NCI-H524 treated with DMSO at 0.1 percent for 48 hours (cell line): ENCODE results near the gene SNAPC3.

Source experiments
- DNase-seq: peaks from one replicate; lab custom pipeline; 2025; lab: John Stamatoyannopoulos, UW

SNAPC3 gene

GRCh38 chr9:15492485-15493150 lies 69.9 kb downstream of the SNAPC3 start:
- DNase-seq, result no peak

DNA sequence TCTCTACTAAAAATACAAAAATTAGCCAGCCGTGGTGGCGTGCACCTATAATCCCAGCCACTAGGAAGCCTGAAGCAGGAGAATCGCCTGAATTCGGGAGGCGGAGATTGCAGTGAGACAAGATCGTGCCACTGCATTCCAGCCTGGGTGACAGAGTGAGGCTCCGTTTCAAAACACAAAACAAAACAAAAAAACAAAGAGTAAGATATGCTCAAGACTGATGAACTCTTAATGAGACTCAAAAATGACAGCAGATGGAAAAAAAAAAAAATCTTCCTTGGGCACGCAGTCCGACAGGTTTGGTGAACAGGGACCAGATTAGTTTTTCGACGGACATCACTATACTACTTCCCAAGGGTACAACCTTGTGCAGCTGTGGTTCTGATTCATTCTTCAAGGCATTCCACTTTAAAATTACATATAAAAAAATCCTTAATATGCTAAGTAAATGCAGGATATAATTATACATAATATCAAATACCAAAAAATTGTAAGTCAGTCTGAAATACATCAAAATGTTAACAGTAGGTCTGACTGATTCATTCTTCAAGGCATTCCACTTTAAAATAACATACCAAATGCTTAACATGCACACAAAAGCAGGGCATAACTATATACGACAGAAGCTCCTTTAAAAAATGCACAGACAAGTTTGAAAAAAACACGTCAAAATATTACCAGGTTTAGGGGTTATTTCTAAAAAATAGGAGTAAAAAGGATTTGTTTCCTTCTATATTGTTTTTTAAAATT lies 75.7 kb downstream of the SNAPC3 start:
- no peak for DNase-seq

DNA sequence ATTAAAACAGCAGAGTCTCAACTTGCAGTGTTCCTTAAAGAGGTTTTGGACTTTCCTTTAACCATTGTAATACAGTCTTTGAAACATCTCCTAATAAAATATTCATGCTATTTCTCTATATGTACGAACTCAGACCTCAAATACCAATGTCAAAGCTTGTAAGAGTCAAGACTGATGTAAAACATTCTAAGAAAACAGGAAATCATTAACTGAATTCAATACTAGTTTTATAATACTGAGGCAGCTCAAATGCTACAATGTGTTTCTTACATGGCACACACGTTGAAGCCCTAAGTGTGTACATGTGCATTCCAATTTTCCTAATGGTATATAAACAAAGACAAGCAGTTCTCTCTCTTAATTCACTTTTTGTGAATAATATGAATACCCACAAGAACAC lies 76.5 kb downstream of the SNAPC3 start:
- DNase-seq, result no peak

DNA sequence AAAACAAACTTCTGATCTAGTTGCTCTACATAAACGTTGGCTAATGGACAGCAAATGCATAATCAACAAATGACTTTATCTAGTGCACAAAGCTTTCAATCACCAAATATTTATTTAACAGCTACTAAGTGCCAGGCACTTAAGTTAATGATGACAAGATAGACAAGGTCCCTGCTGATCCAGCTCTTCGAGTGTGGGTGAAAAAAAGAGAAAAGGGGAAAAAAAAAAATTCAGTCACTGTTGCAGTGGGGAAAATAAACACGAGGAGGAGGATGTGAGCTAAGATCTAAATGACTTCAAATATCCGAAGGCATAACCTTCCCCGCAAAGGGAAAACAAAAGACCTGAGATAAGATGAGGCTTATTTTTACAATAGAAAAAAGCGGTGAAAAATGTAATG lies 78.5 kb downstream of the SNAPC3 start:
- no peak for DNase-seq

- DNase-seq, result no peak
These were observed 79.1 kb downstream of the SNAPC3 start for GRCh38 chr9:15501803-15502202.

GRCh38 chr9:15505921-15506320 lies 83.2 kb downstream of the SNAPC3 start:
- no peak for DNase-seq

DNA sequence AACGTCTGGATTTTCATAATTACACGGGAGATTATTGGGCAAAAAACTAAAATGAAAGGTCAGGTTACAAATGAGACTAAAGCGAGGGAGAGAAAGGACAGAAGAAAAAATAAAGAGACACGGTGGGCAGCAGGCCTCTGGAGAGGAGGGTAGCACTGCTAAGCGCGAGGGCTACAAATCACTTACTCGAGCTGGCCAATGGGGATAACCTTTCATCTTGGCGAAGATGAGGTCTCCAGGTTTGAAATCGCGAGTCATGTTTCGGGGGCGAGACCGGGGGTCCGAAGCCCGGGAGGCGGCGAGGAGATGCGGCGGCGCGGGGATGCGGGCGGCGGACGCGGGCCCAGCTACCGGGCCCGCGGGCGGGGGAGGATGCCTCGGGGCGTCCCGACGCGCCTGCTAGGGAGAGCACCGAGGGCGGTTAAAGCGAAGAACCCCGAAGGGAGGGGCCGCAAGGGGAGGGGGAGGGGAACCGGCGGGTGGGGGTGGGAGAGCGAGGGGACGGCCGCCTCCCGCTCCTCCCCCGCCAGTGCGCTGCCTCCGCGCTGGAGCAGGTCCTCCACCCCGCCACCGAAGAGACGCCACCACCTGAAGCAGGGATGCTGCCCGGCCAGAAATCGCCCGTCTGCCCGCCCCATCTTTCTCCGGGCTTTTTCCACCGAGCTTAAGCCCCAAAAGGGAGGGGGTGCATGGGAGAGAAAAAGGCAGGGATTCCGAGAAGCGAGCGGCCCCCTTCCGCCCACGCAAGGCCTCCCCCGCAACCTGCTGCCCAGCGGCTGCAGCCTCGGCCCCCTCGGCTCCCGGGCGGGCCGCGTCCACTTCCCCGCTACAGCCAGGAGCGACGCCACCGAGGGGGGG lies 87.5 kb downstream of the SNAPC3 start:
- DNase-seq, result no peak

- peak; percentile 34 for DNase-seq
These were observed 88.3 kb downstream of the SNAPC3 start, which contains the start of gene PSIP1 for GRCh38 chr9:15510789-15511575. TSS of gene PSIP1 (minus strand) at chr9:15510970. CDS start at chr9:15510188, 782 bp downstream.
